HEK293T (cell line): ENCODE measurements around the gene GON4L.

Experiments used
- ARNT ChIP-seq: fragments of 450-650 bp; IDR thresholded peaks from 2 replicates; pipeline ENCODE4 v1.6.1; 2017; ENCODE audit warnings: mild to moderate bottlenecking
- BHLHE40 ChIP-seq: fragments of 450-650 bp; IDR thresholded peaks from 2 replicates; pipeline ENCODE4 v1.6.1; 2016; ENCODE audit warnings: mild to moderate bottlenecking, moderate library complexity, borderline replicate concordance
- FOXA1 ChIP-seq: fragments of 450-650 bp; IDR thresholded peaks from 2 replicates; pipeline ENCODE4 v1.6.1; 2016; ENCODE audit warnings: mild to moderate bottlenecking
- FOXM1 ChIP-seq: fragments of 450-650 bp; IDR thresholded peaks from 2 replicates; pipeline ENCODE4 v1.6.1; 2017; ENCODE audit warnings: mild to moderate bottlenecking, borderline replicate concordance
- HDGF ChIP-seq: fragments of 450-650 bp; IDR thresholded peaks from 2 replicates; pipeline ENCODE4 v1.6.1; 2017; ENCODE audit warnings: antibody characterized with exemption, borderline replicate concordance
- L3MBTL2 ChIP-seq: fragments of 450-650 bp; conservative IDR thresholded peaks from 2 replicates; pipeline ENCODE4 v1.6.1; 2016; ENCODE audit warnings: mild to moderate bottlenecking
- NFRKB ChIP-seq: fragments of 450-650 bp; IDR thresholded peaks from 2 replicates; pipeline ENCODE4 v1.6.1; 2016; ENCODE audit warnings: mild to moderate bottlenecking, moderate library complexity
- SUZ12 ChIP-seq: fragments of 450-650 bp; IDR thresholded peaks from 2 replicates; pipeline ENCODE4 v1.6.1; 2016; ENCODE audit warnings: mild to moderate bottlenecking
- TARDBP ChIP-seq: fragments of 450-650 bp; IDR thresholded peaks from 2 replicates; pipeline ENCODE4 v1.6.1; 2016

DNA sequence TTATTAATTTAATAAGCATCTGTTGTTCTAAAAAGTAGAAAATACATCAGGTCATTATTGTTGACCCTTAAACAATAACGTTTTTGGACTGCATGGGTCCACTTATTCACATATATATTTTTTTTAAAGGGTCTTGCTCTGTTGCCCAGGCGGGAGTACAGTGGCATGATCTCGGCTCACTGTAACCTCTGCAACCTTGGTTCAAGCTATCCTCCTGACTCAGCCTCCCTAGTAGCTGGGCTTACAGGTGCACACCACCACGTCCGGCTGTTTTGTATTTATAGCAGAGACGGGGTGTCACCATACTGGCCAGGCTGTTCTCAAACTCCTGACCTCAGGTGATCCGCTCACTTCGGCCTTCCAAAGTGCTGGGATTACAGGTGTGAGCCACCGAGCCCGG is 115.1 kb downstream of the GON4L start:
- TF ChIP-seq NFRKB, result no peak
- TF ChIP-seq FOXA1, result no peak
- TF ChIP-seq L3MBTL2, result no peak
- TF ChIP-seq TARDBP, result no peak
- TF ChIP-seq BHLHE40, result no peak
- no peak for TF ChIP-seq SUZ12
- TF ChIP-seq FOXM1, result no peak
- TF ChIP-seq HDGF, result no peak
- TF ChIP-seq ARNT, result no peak
